ENCODE results near the gene DHRS7C.

DHRS7C gene

GRCh38 chr17:9790889-9791876 is at the start of gene DHRS7C:
Gene DHRS7C (minus strand): TSS chr17:9791592. CDS start chr17:9791284, 308 bp downstream.
- DNase-seq (ENCODE audit: low spot score) = no peak

GRCh38 chr17:9839433-9839832 is 48.0 kb upstream of the DHRS7C start:
- no peak for DNase-seq (ENCODE audit: low spot score)

- DNase-seq (ENCODE audit: low spot score) = no peak
Observed at GRCh38 chr17:9837551-9838471, 46.4 kb upstream of the DHRS7C start.

GRCh38 chr17:9833922-9834321 is 42.5 kb upstream of the DHRS7C start:
- no peak for DNase-seq (ENCODE audit: low spot score)

GRCh38 chr17:9830711-9831110 is 39.3 kb upstream of the DHRS7C start:
- DNase-seq (ENCODE audit: low spot score) = no peak

- no peak for DNase-seq (ENCODE audit: low spot score)
Observed at GRCh38 chr17:9829343-9829742, 38.0 kb upstream of the DHRS7C start.

- DNase-seq (ENCODE audit: low spot score) = no peak
Observed at GRCh38 chr17:9828296-9829295, 37.2 kb upstream of the DHRS7C start.

- DNase-seq (ENCODE audit: low spot score) = no peak
Observed at GRCh38 chr17:9825641-9826150, 34.3 kb upstream of the DHRS7C start, which contains the start of gene GLP2R. Gene GLP2R (plus strand): TSS chr17:9825924. CDS start chr17:9826064, 140 bp downstream.

- DNase-seq (ENCODE audit: low spot score) = no peak
Observed at GRCh38 chr17:9824797-9825338, 33.5 kb upstream of the DHRS7C start.

- DNase-seq (ENCODE audit: low spot score) = no peak
Observed at GRCh38 chr17:9824094-9824493, 32.7 kb upstream of the DHRS7C start.

GRCh38 chr17:9821921-9822320 is 30.5 kb upstream of the DHRS7C start, which contains the start of gene GSG1L2:
Gene GSG1L2 (minus strand): TSS chr17:9822079. CDS start chr17:9822071, 8 bp downstream.
- DNase-seq (ENCODE audit: low spot score) = no peak

- DNase-seq (ENCODE audit: low spot score) = no peak
Observed at GRCh38 chr17:9820448-9820847, 29.1 kb upstream of the DHRS7C start.

GRCh38 chr17:9818760-9819159 is 27.4 kb upstream of the DHRS7C start:
- DNase-seq (ENCODE audit: low spot score) = no peak

- DNase-seq (ENCODE audit: low spot score) = no peak
Observed at GRCh38 chr17:9817086-9817485, 25.7 kb upstream of the DHRS7C start.

- DNase-seq (ENCODE audit: low spot score) = no peak
Observed at GRCh38 chr17:9816472-9816871, 25.1 kb upstream of the DHRS7C start.

GRCh38 chr17:9814337-9814945 is 23.0 kb upstream of the DHRS7C start:
- DNase-seq (ENCODE audit: low spot score) = no peak

GRCh38 chr17:9813166-9813565 is 21.8 kb upstream of the DHRS7C start:
- DNase-seq (ENCODE audit: low spot score) = no peak

- no peak for DNase-seq (ENCODE audit: low spot score)
Observed at GRCh38 chr17:9811537-9811936, 20.1 kb upstream of the DHRS7C start.

- DNase-seq (ENCODE audit: low spot score) = no peak
Observed at GRCh38 chr17:9811086-9811485, 19.7 kb upstream of the DHRS7C start.

Data from CD4-positive, alpha-beta T cell treated with Interleukin-15 for 4 hours (primary cell).